Mesendoderm (in vitro differentiated cells): Measurements from ENCODE around the gene TMEM178A.

ENCODE experiments used
- DNase-seq: peaks from one replicate; pipeline ENCODE4 v3.0.0; 2013
- H2AK5ac ChIP-seq: 2 replicates; pipeline ENCODE4 v1.6.1; 2013; ENCODE audit warnings: low read length, inconsistent platforms
- H2BK120ac ChIP-seq: 2 replicates; pipeline ENCODE4 v1.6.1; 2013; ENCODE audit warnings: low read depth, mild to moderate bottlenecking, low read length, moderate library complexity, mixed read lengths
- H2BK15ac ChIP-seq: replicated peaks from 2 replicates; pipeline ENCODE4 v1.6.1; 2013; ENCODE audit warnings: low read depth, mild to moderate bottlenecking, moderate library complexity
- H2BK5ac ChIP-seq: 2 replicates; pipeline ENCODE4 v1.6.1; 2013; ENCODE audit warnings: low read length, inconsistent platforms
- H3K18ac ChIP-seq: 2 replicates; pipeline ENCODE4 v1.6.1; 2013; ENCODE audit warnings: mild to moderate bottlenecking, low read length, mixed read lengths
- H3K23ac ChIP-seq: one replicate; pipeline ENCODE4 v1.6.1; 2013; ENCODE audit warnings: low read length
- H3K27ac ChIP-seq: 2 replicates; pipeline ENCODE4 v1.5.1; 2013; ENCODE audit warnings: low read depth, mild to moderate bottlenecking, inconsistent platforms, low read length, moderate library complexity
- H3K27me3 ChIP-seq: 2 replicates; pipeline ENCODE4 v1.6.1; 2013; ENCODE audit warnings: low read length, control low read depth, mild to moderate bottlenecking, inconsistent platforms; ENCODE audit not compliant: insufficient read depth, poor library complexity
- H3K36me3 ChIP-seq: 2 replicates; pipeline ENCODE4 v1.6.1; 2013; ENCODE audit warnings: low read length, inconsistent platforms; ENCODE audit not compliant: control insufficient read depth, insufficient read depth
- H3K4ac ChIP-seq: one replicate; pipeline ENCODE4 v1.6.1; 2013; ENCODE audit warnings: low read depth, mild to moderate bottlenecking, low read length, moderate library complexity
- H3K4me1 ChIP-seq: 2 replicates; pipeline ENCODE4 v1.6.1; 2013; ENCODE audit warnings: low read depth, low read length, inconsistent platforms; ENCODE audit not compliant: control insufficient read depth
- H3K4me2 ChIP-seq: 2 replicates; pipeline ENCODE4 v1.6.1; 2013; ENCODE audit warnings: low read length
- H3K4me3 ChIP-seq: 2 replicates; pipeline ENCODE4 v1.5.1; 2013; ENCODE audit warnings: mild to moderate bottlenecking, low read length
- H3K56ac ChIP-seq: one replicate; pipeline ENCODE4 v1.6.1; 2013; ENCODE audit warnings: low read length
- H3K79me1 ChIP-seq: 2 replicates; pipeline ENCODE4 v1.6.1; 2013; ENCODE audit warnings: low read length, inconsistent platforms
- H3K79me2 ChIP-seq: 2 replicates; pipeline ENCODE4 v1.6.1; 2013; ENCODE audit warnings: mild to moderate bottlenecking, low read length; ENCODE audit not compliant: control insufficient read depth, insufficient read depth
- H3K9ac ChIP-seq: 2 replicates; pipeline ENCODE4 v1.6.1; 2013; ENCODE audit warnings: low read length, inconsistent platforms
- H4K5ac ChIP-seq: one replicate; pipeline ENCODE4 v1.6.1; 2013; ENCODE audit warnings: low read length
- H4K8ac ChIP-seq: one replicate; pipeline ENCODE4 v1.6.1; 2013; ENCODE audit warnings: low read depth, mild to moderate bottlenecking, control low read depth, low read length, moderate library complexity
- WGBS: extraction: QIAGEN DNeasy Blood & Tissue Kit; methylation state at CpG from one replicate; pipeline ENCODE4 v1.1.7; 2013; ENCODE audit warnings: low lambda C conversion rate, missing lambda C conversion rate; ENCODE audit not compliant: insufficient coverage; ENCODE audit errors: extremely low coverage; 5-methylcytosine and 5-hydroxymethylcytosine counted together

The TMEM178A gene

GRCh38 chr2:39703181-39703872, 37.6 kb downstream of the TMEM178A start:
- H2BK5ac ChIP-seq: no peak overlapping the region
- no CpG with 5 or more reads among the region's 3 CpGs for WGBS
- no peaks in the 10 kb centered on the region for H3K4me1 ChIP-seq
- H3K56ac ChIP-seq: no peak overlapping the region
- H3K36me3 ChIP-seq: no peaks in the 10 kb centered on the region
- no peak overlapping the region for H3K4me2 ChIP-seq
- no peak overlapping the region for H3K9ac ChIP-seq
- no peaks in the 10 kb centered on the region for H3K79me2 ChIP-seq
- no peak overlapping the region for H3K27ac ChIP-seq
- H2AK5ac ChIP-seq: no peak overlapping the region
- no peak overlapping the region for H2BK120ac ChIP-seq
- H4K8ac ChIP-seq: no peak overlapping the region
- H4K5ac ChIP-seq: no peak overlapping the region
- DNase-seq: no peak
- no peak overlapping the region for H3K23ac ChIP-seq
- H3K4me3 ChIP-seq: no peak overlapping the region
- H3K4ac ChIP-seq: no peak overlapping the region
- no peak overlapping the region for H2BK15ac ChIP-seq
- H3K79me1 ChIP-seq: no peaks in the 10 kb centered on the region
- no peak overlapping the region for H3K18ac ChIP-seq
- no peaks in the 10 kb centered on the region for H3K27me3 ChIP-seq

- H4K8ac ChIP-seq: no peak overlapping the region
- no CpG with 5 or more reads among the region's 3 CpGs for WGBS
These were observed 38.8 kb downstream of the TMEM178A start for GRCh38 chr2:39704540-39704939.

GRCh38 chr2:39705638-39706037, 39.9 kb downstream of the TMEM178A start:
- 100% methylated on average over 1 of the region's 4 CpGs for WGBS
- no peak overlapping the region for H2AK5ac ChIP-seq
- H4K8ac ChIP-seq: no peak overlapping the region
- H3K27me3 ChIP-seq: no peaks in the 10 kb centered on the region
- H2BK15ac ChIP-seq: no peak overlapping the region
- H3K27ac ChIP-seq: no peak overlapping the region
- H2BK5ac ChIP-seq: no peak overlapping the region
- no peak for DNase-seq
- no peak overlapping the region for H3K4me3 ChIP-seq
- no peak overlapping the region for H3K4me2 ChIP-seq
- H3K4me1 ChIP-seq: no peaks in the 10 kb centered on the region
- H2BK120ac ChIP-seq: no peak overlapping the region
- no peak overlapping the region for H4K5ac ChIP-seq
- H3K79me1 ChIP-seq: no peaks in the 10 kb centered on the region
- H3K4ac ChIP-seq: no peak overlapping the region
- no peak overlapping the region for H3K9ac ChIP-seq
- H3K79me2 ChIP-seq: no peaks in the 10 kb centered on the region
- H3K18ac ChIP-seq: no peak overlapping the region
- no peak overlapping the region for H3K23ac ChIP-seq
- no peak overlapping the region for H3K56ac ChIP-seq
- no peaks in the 10 kb centered on the region for H3K36me3 ChIP-seq

More at GRCh38 chr2:39704540-39704939, 38.8 kb downstream of the TMEM178A start:
- Histone ChIP-seq H3K56ac (no peak overlapping the region), H3K79me1 (no peaks in the 10 kb centered on the region), H4K5ac (no peak overlapping the region), H2BK120ac (no peak overlapping the region), H3K18ac (no peak overlapping the region), H3K79me2 (no peaks in the 10 kb centered on the region), H2AK5ac (no peak overlapping the region), H3K23ac (no peak overlapping the region), H3K4me3 (no peak overlapping the region), H3K4me1 (no peaks in the 10 kb centered on the region), H3K27me3 (no peaks in the 10 kb centered on the region), H2BK5ac (no peak overlapping the region), H3K9ac (no peak overlapping the region), H3K27ac (no peak overlapping the region), H3K4ac (no peak overlapping the region), H3K4me2 (no peak overlapping the region), H2BK15ac (no peak overlapping the region), H3K36me3 (no peaks in the 10 kb centered on the region)
- no peak for DNase-seq

DNA sequence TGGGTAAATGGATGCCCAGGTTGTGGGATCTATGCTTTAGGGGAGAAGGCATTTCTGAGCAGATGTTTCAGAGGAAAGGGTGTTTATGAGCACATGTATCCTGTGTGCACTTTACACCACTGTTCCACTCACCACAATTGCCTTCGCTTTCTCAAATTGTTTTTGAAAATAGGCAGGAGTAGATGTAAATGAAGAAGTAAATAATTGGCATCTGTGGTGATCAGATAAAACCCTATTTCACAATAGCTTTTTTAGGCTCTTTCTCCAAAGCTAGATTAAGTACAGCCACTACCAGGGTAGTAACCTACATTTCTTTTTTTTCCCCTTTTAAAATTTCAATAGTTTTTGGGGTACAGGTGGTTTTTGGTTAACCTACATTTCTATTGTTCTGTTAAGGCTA, 40.6 kb downstream of the TMEM178A start:
- WGBS: no CpG with 5 or more reads among the region's 1 CpG
- Histone ChIP-seq H3K9ac (no peak overlapping the region), H3K27ac (no peak overlapping the region), H4K8ac (no peak overlapping the region), H3K18ac (no peak overlapping the region), H2BK15ac (no peak overlapping the region), H3K79me2 (no peaks in the 10 kb centered on the region), H3K4me3 (no peak overlapping the region), H3K27me3 (no peaks in the 10 kb centered on the region), H3K56ac (no peak overlapping the region), H4K5ac (no peak overlapping the region), H2BK120ac (no peak overlapping the region), H3K4me2 (no peak overlapping the region), H3K4me1 (no peaks in the 10 kb centered on the region), H3K79me1 (no peaks in the 10 kb centered on the region), H2BK5ac (no peak overlapping the region), H3K4ac (no peak overlapping the region), H3K36me3 (no peaks in the 10 kb centered on the region), H2AK5ac (no peak overlapping the region), H3K23ac (no peak overlapping the region)
- no peak for DNase-seq

DNA sequence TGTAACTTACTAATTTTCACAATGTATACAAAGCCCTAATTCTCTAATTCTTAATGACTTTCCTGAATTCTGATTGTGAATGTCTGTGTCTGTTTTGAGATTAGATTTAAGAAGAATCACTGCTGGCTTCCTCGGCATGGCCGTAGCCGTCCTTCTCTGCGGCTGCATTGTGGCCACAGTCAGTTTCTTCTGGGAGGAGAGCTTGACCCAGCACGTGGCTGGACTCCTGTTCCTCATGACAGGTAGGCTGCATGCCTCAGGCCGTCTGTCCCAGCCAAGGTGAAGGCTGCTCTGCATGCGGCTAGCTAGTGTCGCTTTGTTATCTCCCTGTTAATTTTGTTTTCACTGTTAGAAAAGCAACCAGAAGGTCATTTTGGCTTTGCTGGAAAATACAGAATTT, 41.2 kb downstream of the TMEM178A start:
- Histone ChIP-seq H3K79me2 (no peaks in the 10 kb centered on the region), H3K4me1 (no peaks in the 10 kb centered on the region), H3K4me2 (no peak overlapping the region), H3K56ac (no peak overlapping the region), H3K79me1 (no peaks in the 10 kb centered on the region), H4K5ac (no peak overlapping the region), H2BK5ac (no peak overlapping the region), H3K27me3 (no peaks in the 10 kb centered on the region), H2AK5ac (no peak overlapping the region), H3K4me3 (no peak overlapping the region), H3K18ac (no peak overlapping the region), H3K36me3 (no peaks in the 10 kb centered on the region), H3K23ac (no peak overlapping the region), H2BK15ac (no peak overlapping the region), H3K9ac (no peak overlapping the region), H2BK120ac (no peak overlapping the region), H3K4ac (no peak overlapping the region), H4K8ac (no peak overlapping the region), H3K27ac (no peak overlapping the region)
- no peak for DNase-seq
- WGBS: no CpG with 5 or more reads among the region's 8 CpGs

DNA sequence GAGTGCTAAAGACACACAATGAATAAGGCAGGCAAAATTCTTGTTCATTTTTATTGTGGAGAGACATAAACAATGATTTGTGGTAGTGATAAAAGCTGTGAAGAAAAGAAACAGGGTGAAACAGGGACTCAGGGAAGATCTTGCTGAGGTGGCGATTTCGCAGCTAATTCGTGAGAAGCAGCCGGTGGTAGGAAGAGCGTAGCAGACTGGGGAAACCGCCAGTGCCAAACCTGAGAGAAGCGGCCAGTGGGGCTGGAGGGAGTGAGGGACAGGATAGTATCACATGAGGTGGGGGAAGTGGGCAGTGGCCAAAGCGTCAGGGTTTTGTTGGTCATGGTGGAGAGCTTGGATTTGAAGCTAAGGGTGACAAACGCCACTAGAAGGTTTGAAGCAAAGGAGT, 42.3 kb downstream of the TMEM178A start:
- Histone ChIP-seq H4K5ac (no peak overlapping the region), H2AK5ac (no peak overlapping the region), H2BK5ac (no peak overlapping the region), H3K23ac (no peak overlapping the region), H3K4me2 (no peak overlapping the region), H3K18ac (no peak overlapping the region), H3K36me3 (no peaks in the 10 kb centered on the region), H3K9ac (no peak overlapping the region), H3K56ac (no peak overlapping the region), H3K4ac (no peak overlapping the region), H3K79me1 (no peaks in the 10 kb centered on the region), H2BK120ac (no peak overlapping the region), H3K27ac (no peak overlapping the region), H4K8ac (no peak overlapping the region), H3K4me3 (no peak overlapping the region), H3K27me3 (no peaks in the 10 kb centered on the region), H3K79me2 (no peaks in the 10 kb centered on the region), H2BK15ac (no peak overlapping the region), H3K4me1 (no peaks in the 10 kb centered on the region)
- no peak for DNase-seq
- no CpG with 5 or more reads among the region's 9 CpGs for WGBS
